Breast epithelium (tissue), 3 donors: ENCODE data around the gene VAV3.

ENCODE experiments used
- CTCF ChIP-seq, 3 donors: fragments of 450-650 bp; IDR thresholded peaks; one replicate each; pipeline ENCODE4 v1.5.1; 2016 to 2017; ENCODE audit warnings: antibody characterized with exemption in 3 of 3, mild to moderate bottlenecking in 3 of 3, moderate library complexity in 3 of 3
- POLR2AphosphoS5 ChIP-seq, 3 donors: sonication (generic); formaldehyde crosslinking; IDR thresholded peaks; one replicate each; pipeline ENCODE4 v1.6.1; 2017; ENCODE audit warnings: antibody characterized with exemption in 3 of 3

- TF ChIP-seq POLR2AphosphoS5 (IDR thresholded peaks at IDR 0.05), result no peak
- TF ChIP-seq CTCF (IDR thresholded peaks at IDR 0.05), result no peak
Observed at GRCh38 chr1:107706182-107706581, 258.8 kb downstream of the VAV3 start.
